HCT116 (cell line): ENCODE results near the gene KDM5C. TPM values are rescaled to one million over a fixed set of nuclear protein-coding genes. Genes with fewer than 3 reads are reported as not detected.

Experiments
- ATAC-seq: fragments of 200-7000 bp; cut with Tn5 transposase; 2 replicates; pipeline ENCODE4 v1.9.1; 2020; ENCODE audit warnings: mild to moderate bottlenecking, moderate library complexity
- BruUV-seq: library from RNA; stranded (reverse); fragments of 400-500 nt; replicated peaks from 2 replicates; lab custom pipeline; 2021; lab: Mats Ljungman, UMichigan
- CTCF ChIA-PET: fragments of 300-600 bp; sonication (Branson Sonifier 250); formaldehyde crosslinking; loops from one replicate; lab custom pipeline; 2021; ENCODE audit warnings: antibody characterized with exemption; lab: Charles Lee
- POLR2A ChIA-PET: fragments of 300-600, 350-600 bp; sonication (Branson Sonifier 250); formaldehyde crosslinking; loops from one replicate; lab custom pipeline; 2021; ENCODE audit warnings: antibody characterized with exemption; lab: Charles Lee
- RAD21 ChIA-PET, 2 experiments: fragments of 300-600 bp; sonication (Branson Sonifier 250); formaldehyde crosslinking; loops; one replicate each; lab custom pipeline; 2023; ENCODE audit warnings: low total read pairs in 2 of 2; ENCODE audit not compliant: uncharacterized antibody in 2 of 2, unreplicated experiment in 2 of 2, low non-redundant PET in 1 of 2; lab: Charles Lee
- DNase-seq: peaks from one replicate; pipeline ENCODE4 v3.0.0-alpha.2; 2010; ENCODE audit warnings: low read depth, low spot score
- H2AFZ ChIP-seq: fragments of 200-600 bp; shearing (Covaris generic), sonication (generic); 2 replicates; pipeline ENCODE4 v1.6.1; 2017; ENCODE audit warnings: low read depth, mixed run types, mixed read lengths, antibody characterized with exemption, low read length; ENCODE audit not compliant: poor library complexity, severe bottlenecking
- H3K27ac ChIP-seq: 2 replicates; pipeline ENCODE4 v1.5.1; 2012; ENCODE audit warnings: low read depth, low read length
- H3K27me3 ChIP-seq: fragments of 200-600 bp; sonication (generic); 2 replicates; pipeline ENCODE4 v1.6.1; 2016; ENCODE audit warnings: mixed run types, low read length, mixed read lengths; ENCODE audit not compliant: insufficient read depth
- H3K36me3 ChIP-seq, 2 experiments: fragments of 200-500 bp in 1 of 2; fragments of 200-600 bp in 1 of 2; sonication (Bioruptor generic) in 1 of 2; sonication (generic) in 1 of 2; 2 replicates each; pipeline versions ENCODE4 v1.5.1 to v1.6.1; 2014 to 2016; ENCODE audit warnings: low read length in 2 of 2, inconsistent platforms in 1 of 2, mixed read lengths in 1 of 2, mixed run types in 1 of 2; ENCODE audit not compliant: insufficient read depth in 2 of 2, control insufficient read depth in 1 of 2
- H3K4me1 ChIP-seq, 2 experiments: fragments of 200-600 bp in 1 of 2; sonication (generic) in 1 of 2; 2 replicates each; pipeline versions ENCODE4 v1.5.1 to v1.6.1; 2012 to 2017; ENCODE audit warnings: low read length in 2 of 2, inconsistent platforms in 1 of 2, mild to moderate bottlenecking in 1 of 2, mixed read lengths in 1 of 2, mixed run types in 1 of 2, moderate library complexity in 1 of 2; ENCODE audit not compliant: insufficient read depth in 2 of 2, control insufficient read depth in 1 of 2
- H3K4me2 ChIP-seq: fragments of 200-600 bp; sonication (generic); 2 replicates; pipeline ENCODE4 v1.6.1; 2017; ENCODE audit warnings: mixed run types, low read length, mixed read lengths
- H3K4me3 ChIP-seq, 2 experiments: fragments of 200-600 bp in 1 of 2; sonication (generic) in 1 of 2; replicated peaks in 1 of 2; 2 replicates each; pipeline ENCODE4 v1.5.1; 2011 to 2016; ENCODE audit warnings: low read length in 2 of 2, control low read depth in 1 of 2, low read depth in 1 of 2, mild to moderate bottlenecking in 1 of 2, mixed read lengths in 1 of 2, mixed run types in 1 of 2
- H3K79me2 ChIP-seq: fragments of 200-600 bp; sonication (generic); 2 replicates; pipeline ENCODE4 v1.6.1; 2017; ENCODE audit warnings: mild to moderate bottlenecking, mixed run types, low read length, moderate library complexity, mixed read lengths; ENCODE audit not compliant: insufficient read depth
- H3K9ac ChIP-seq: fragments of 200-600 bp; sonication (generic); 2 replicates; pipeline ENCODE4 v1.6.1; 2016; ENCODE audit warnings: low read length, mixed read lengths
- H3K9me2 ChIP-seq: fragments of 200-600 bp; sonication (generic), shearing (Covaris generic); 2 replicates; pipeline ENCODE4 v1.6.1; 2017; ENCODE audit warnings: mixed run types, mild to moderate bottlenecking, moderate library complexity; ENCODE audit not compliant: insufficient read depth
- H3K9me3 ChIP-seq, 2 experiments: fragments of 200-500 bp in 1 of 2; fragments of 200-600 bp in 1 of 2; sonication (Bioruptor generic) in 1 of 2; sonication (generic) in 1 of 2; 2 replicates each; pipeline ENCODE4 v1.6.1; 2014 to 2017; ENCODE audit warnings: low read length in 2 of 2, mixed read lengths in 2 of 2, inconsistent platforms in 1 of 2, low read depth in 1 of 2, mild to moderate bottlenecking in 1 of 2, mixed run types in 1 of 2, moderate library complexity in 1 of 2; ENCODE audit not compliant: control insufficient read depth in 1 of 2, insufficient read depth in 1 of 2
- H4K20me1 ChIP-seq: fragments of 200-600 bp; sonication (generic), shearing (Covaris generic); 2 replicates; pipeline ENCODE4 v1.6.1; 2017; ENCODE audit warnings: mixed run types, mild to moderate bottlenecking, moderate library complexity; ENCODE audit not compliant: insufficient read depth
- CEBPB ChIP-seq: IDR thresholded peaks from 2 replicates; pipeline ENCODE4 v1.6.1; 2012; ENCODE audit warnings: low read depth
- CTCF ChIP-seq, 3 experiments: fragments of 200-600 bp in 1 of 3; sonication (generic) in 1 of 3; IDR thresholded peaks in 2 of 3; conservative IDR thresholded peaks in 1 of 3; 2 replicates each; pipeline ENCODE4 v1.5.1; 2012 to 2017; ENCODE audit warnings: low read depth in 2 of 3, low read length in 2 of 3, antibody characterized with exemption in 1 of 3, borderline replicate concordance in 1 of 3, control low read depth in 1 of 3, mild to moderate bottlenecking in 1 of 3, mixed read lengths in 1 of 3, mixed run types in 1 of 3, moderate library complexity in 1 of 3; ENCODE audit not compliant: insufficient read depth in 1 of 3
- EGR1 ChIP-seq: IDR thresholded peaks from 2 replicates; pipeline ENCODE4 v1.6.1; 2012; ENCODE audit warnings: low read depth
- ELF1 ChIP-seq: IDR thresholded peaks from 2 replicates; pipeline ENCODE4 v1.6.1; 2012; ENCODE audit warnings: low read depth, borderline replicate concordance
- EZH2 ChIP-seq: fragments of 200-600 bp; sonication (generic); IDR thresholded peaks from 2 replicates; pipeline ENCODE4 v1.6.1; 2017; ENCODE audit warnings: antibody characterized with exemption, mixed run types
- EZH2phosphoT487 ChIP-seq: fragments of 200-600 bp; IDR thresholded peaks from 2 replicates; pipeline ENCODE4 v1.6.1; 2018; ENCODE audit warnings: antibody characterized with exemption, borderline replicate concordance
- FOSL1 ChIP-seq: IDR thresholded peaks from 2 replicates; pipeline ENCODE4 v1.6.1; 2012; ENCODE audit warnings: low read depth
- JUND ChIP-seq: IDR thresholded peaks from 2 replicates; pipeline ENCODE4 v1.6.1; 2012
- MAX ChIP-seq: IDR thresholded peaks from 2 replicates; pipeline ENCODE4 v1.6.1; 2012
- RAD21 ChIP-seq: IDR thresholded peaks from 2 replicates; pipeline ENCODE4 v1.6.1; 2012; ENCODE audit warnings: low read depth, mild to moderate bottlenecking
- REST ChIP-seq: IDR thresholded peaks from 2 replicates; pipeline ENCODE4 v1.6.1; 2012; ENCODE audit warnings: low read depth
- SIN3A ChIP-seq: IDR thresholded peaks from 2 replicates; pipeline ENCODE4 v1.6.1; 2012; ENCODE audit warnings: low read depth
- SRF ChIP-seq: IDR thresholded peaks from 2 replicates; pipeline ENCODE4 v1.6.1; 2012; ENCODE audit warnings: low read depth
- YY1 ChIP-seq: IDR thresholded peaks from 2 replicates; pipeline ENCODE4 v1.6.1; 2011; ENCODE audit warnings: low read length, low read depth, moderate library complexity, mild to moderate bottlenecking; ENCODE audit not compliant: insufficient replicate concordance; ENCODE audit errors: extremely low read depth
- ZFX ChIP-seq: fragments of 450-650 bp; IDR thresholded peaks from 2 replicates; pipeline ENCODE4 v1.6.1; 2017
- ZNF274 ChIP-seq: fragments of 200-500 bp; sonication (Bioruptor generic); IDR thresholded peaks from 2 replicates; pipeline ENCODE4 v1.6.1; 2014; ENCODE audit warnings: mild to moderate bottlenecking, low read depth, low read length, inconsistent platforms
- intact Hi-C: fragments of 100-400 bp; cut with micrococcal nuclease; formaldehyde crosslinking; loops from 2 replicates; pipeline ENCODE4 v1.10.0; 2022
- total RNA-seq: library from RNA; stranded (reverse); gene quantifications from one replicate; pipeline ENCODE4 v1.2.1, GENCODE V29; 2021; ENCODE audit not compliant: unreplicated experiment

Gene KDM5C
- total RNA-seq, 1 experiment from 2014 or later = 72.9 TPM

- no peak for TF ChIP-seq CTCF (IDR thresholded peaks at IDR 0.05 in 2 of 3, conservative IDR thresholded peaks at IDR 0.05 in 1 of 3; ENCODE audit: borderline replicate concordance in 1 of 3, insufficient read depth in 1 of 3, low read depth in 2 of 3, low read length in 2 of 3)
- TF ChIP-seq CEBPB = no peak
- TF ChIP-seq EZH2 = no peak
- TF ChIP-seq RAD21 = no peak
- TF ChIP-seq ZFX = no peak
- no peak for TF ChIP-seq EGR1
- no peak for TF ChIP-seq JUND
- TF ChIP-seq FOSL1 = no peak
- no peak for TF ChIP-seq ZNF274
- no peak for TF ChIP-seq SIN3A
- TF ChIP-seq SRF = no peak
These were observed 30.8 kb upstream of the KDM5C start (continued) for GRCh38 chrX:53255738-53256191.

- no peaks in the 10 kb centered on the region for H3K27me3 ChIP-seq
- no peak for ATAC-seq
- H4K20me1 ChIP-seq = no peaks in the 10 kb centered on the region
- RAD21 ChIA-PET = no interaction called here
- H3K4me3 ChIP-seq = no peak overlapping the region
- no peak for DNase-seq
- no peak overlapping the region for H3K9ac ChIP-seq
- H3K27ac ChIP-seq = no peak overlapping the region
- H2AFZ ChIP-seq = no peak overlapping the region
- no peaks in the 10 kb centered on the region for H3K9me2 ChIP-seq
- intact Hi-C loops = no loop called here
- CTCF ChIA-PET = no interaction called here
- H3K9me3 ChIP-seq = no peaks in the 10 kb centered on the region
- no peaks in the 10 kb centered on the region for H3K36me3 ChIP-seq
- POLR2A ChIA-PET = no interaction called here
- no peaks in the 10 kb centered on the region for H3K79me2 ChIP-seq
- no peaks in the 10 kb centered on the region for H3K4me1 ChIP-seq
- no TSS peak for BruUV-seq
- no peak overlapping the region for H3K4me2 ChIP-seq
- TF ChIP-seq SIN3A = no peak
- TF ChIP-seq ELF1 = no peak
- TF ChIP-seq CTCF (IDR thresholded peaks at IDR 0.05 in 2 of 3, conservative IDR thresholded peaks at IDR 0.05 in 1 of 3; ENCODE audit: borderline replicate concordance in 1 of 3, insufficient read depth in 1 of 3, low read depth in 2 of 3, low read length in 2 of 3) = no peak
- no peak for TF ChIP-seq YY1
- no peak for TF ChIP-seq ZFX
- TF ChIP-seq RAD21 = no peak
- TF ChIP-seq EZH2phosphoT487 = no peak
- TF ChIP-seq ZNF274 = no peak
- no peak for TF ChIP-seq SRF
- no peak for TF ChIP-seq REST
- no peak for TF ChIP-seq MAX
- no peak for TF ChIP-seq EZH2
These were observed 29.8 kb upstream of the KDM5C start for GRCh38 chrX:53254570-53255461.
